Erythroblast (primary cell): ENCODE measurements around the gene ANGEL1.

ENCODE experiments used
- GATA1 ChIP-seq: IDR thresholded peaks from 2 replicates; pipeline ENCODE4 v1.6.1; 2011; ENCODE audit warnings: low read depth, mild to moderate bottlenecking, control low read depth, low read length, moderate library complexity
- POLR2A ChIP-seq: IDR thresholded peaks from 2 replicates; pipeline ENCODE4 v1.6.1; 2011; ENCODE audit warnings: mild to moderate bottlenecking, low read length

- TF ChIP-seq POLR2A (no peak), GATA1 (no peak)
Observed at GRCh38 chr14:76772300-76773187, 40.1 kb downstream of the ANGEL1 start.
